Fibroblast of the aortic adventitia (primary cell): Measurements from ENCODE around the gene PLA2G10. TPM values are rescaled to one million over a fixed set of nuclear protein-coding genes. Genes with fewer than 3 reads are reported as not detected.
A peak's percentile ranks its signal among the peaks of the same experiment; 100 is the strongest.

Source experiments
- DNase-seq: peaks from one replicate; pipeline ENCODE4 v3.0.0-alpha.2; 2010; ENCODE audit warnings: low read depth
- H3K4me3 ChIP-seq: 2 replicates; pipeline ENCODE4 v1.5.1; 2011; ENCODE audit warnings: low read depth, mild to moderate bottlenecking, control low read depth, low read length, moderate library complexity
- small RNA-seq: library from RNA; depleted of rRNA; stranded (forward); fragments of <200 nt; gene quantifications from one replicate; pipeline ENCODE3, GENCODE V24; 2012
- total RNA-seq: library from RNA; depleted of rRNA; stranded (reverse); fragments of >200 nt; gene quantifications from 2 replicates; pipeline ENCODE4 v1.2.3, GENCODE V29; 2012; ENCODE audit warnings: low replicate concordance
- TF ChIP-seq, protein P1 (sequence below): IDR thresholded peaks from 2 replicates; pipeline ENCODE4 v1.5.1; 2011; ENCODE audit warnings: mild to moderate bottlenecking, low read length, control low read depth, inconsistent platforms; ENCODE audit not compliant: insufficient read depth

Gene PLA2G10
- total RNA-seq, 1 donor = not detected

GRCh38 chr16:14629919-14630619 is 64.0 kb downstream of the PLA2G10 start, which contains the start of gene PARN:
PARN (minus strand) TSS chr16:14630260; CDS start chr16:14630125, 135 bp downstream.
- TF ChIP-seq, protein P1, sequence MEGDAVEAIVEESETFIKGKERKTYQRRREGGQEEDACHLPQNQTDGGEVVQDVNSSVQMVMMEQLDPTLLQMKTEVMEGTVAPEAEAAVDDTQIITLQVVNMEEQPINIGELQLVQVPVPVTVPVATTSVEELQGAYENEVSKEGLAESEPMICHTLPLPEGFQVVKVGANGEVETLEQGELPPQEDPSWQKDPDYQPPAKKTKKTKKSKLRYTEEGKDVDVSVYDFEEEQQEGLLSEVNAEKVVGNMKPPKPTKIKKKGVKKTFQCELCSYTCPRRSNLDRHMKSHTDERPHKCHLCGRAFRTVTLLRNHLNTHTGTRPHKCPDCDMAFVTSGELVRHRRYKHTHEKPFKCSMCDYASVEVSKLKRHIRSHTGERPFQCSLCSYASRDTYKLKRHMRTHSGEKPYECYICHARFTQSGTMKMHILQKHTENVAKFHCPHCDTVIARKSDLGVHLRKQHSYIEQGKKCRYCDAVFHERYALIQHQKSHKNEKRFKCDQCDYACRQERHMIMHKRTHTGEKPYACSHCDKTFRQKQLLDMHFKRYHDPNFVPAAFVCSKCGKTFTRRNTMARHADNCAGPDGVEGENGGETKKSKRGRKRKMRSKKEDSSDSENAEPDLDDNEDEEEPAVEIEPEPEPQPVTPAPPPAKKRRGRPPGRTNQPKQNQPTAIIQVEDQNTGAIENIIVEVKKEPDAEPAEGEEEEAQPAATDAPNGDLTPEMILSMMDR = no peak
- H3K4me3 ChIP-seq = peak within 1 kb of the TSS; percentile 96
- DNase-seq = peak; percentile 96

DNA sequence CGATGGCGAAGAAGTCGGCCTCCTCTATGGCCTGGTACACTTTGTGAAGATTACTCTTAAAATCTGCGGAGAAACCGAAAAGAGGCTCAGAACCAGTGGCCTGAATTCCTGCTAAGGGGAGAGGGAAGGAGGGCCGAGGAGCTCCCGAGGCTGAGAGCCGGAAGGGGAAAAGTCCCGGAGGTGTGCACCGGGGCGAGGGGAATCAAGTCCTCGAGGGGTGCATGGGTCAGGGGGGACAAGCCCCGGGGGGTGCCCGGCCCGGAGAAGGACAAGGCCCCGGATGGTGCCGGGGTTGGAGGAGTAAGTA is 64.5 kb downstream of the PLA2G10 start:
- no peak for DNase-seq
- TF ChIP-seq, protein P1 = no peak
- H3K4me3 ChIP-seq = peak overlapping the region; percentile 96

DNA sequence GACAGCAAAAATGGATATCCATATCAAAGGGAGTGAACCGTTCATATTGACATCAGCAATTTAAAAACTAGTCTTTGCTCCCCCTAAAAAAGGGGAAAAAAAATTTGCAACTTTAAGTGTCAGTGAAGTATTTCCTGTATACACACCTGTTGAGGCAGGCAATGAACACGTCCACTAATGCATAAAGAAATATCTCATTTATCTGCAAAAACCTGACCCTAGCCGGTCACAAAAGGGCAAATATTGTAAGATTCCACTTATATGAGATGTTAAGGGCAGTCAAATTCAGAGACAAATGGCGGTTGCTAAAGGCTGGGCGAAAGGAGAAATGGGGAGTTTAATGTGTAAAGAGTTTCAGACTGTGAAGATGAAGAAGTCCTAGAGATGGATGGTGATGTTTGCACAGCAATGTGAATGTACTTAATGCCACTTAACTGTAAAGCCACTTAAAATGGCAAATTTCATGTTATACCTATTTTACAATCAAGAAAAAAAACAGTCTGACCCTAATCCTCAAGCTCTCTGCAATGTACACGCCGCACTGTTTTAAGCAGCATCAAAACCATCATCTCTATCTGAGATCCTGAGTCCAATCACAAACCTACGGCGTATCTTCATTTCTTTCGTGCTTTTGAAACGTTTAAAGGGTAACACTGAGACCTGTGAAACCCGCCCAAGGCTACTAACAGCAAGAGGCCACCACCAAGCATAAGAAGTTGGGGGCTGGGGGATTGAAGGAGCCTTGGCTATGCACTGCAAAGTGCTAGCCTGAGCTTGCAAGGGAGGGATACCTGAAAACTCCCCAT is 65.1 kb downstream of the PLA2G10 start:
- H3K4me3 ChIP-seq = peak overlapping the region; percentile 96
- peak; percentile 16 for DNase-seq
- TF ChIP-seq, protein P1 = no peak

- TF ChIP-seq, protein P1 = no peak
- no peak for DNase-seq
- H3K4me3 ChIP-seq = no peak overlapping the region
Measured at GRCh38 chr16:14627078-14627477, 67.0 kb downstream of the PLA2G10 start.

Small RNAs within 50 kb of the gene (small RNA-seq; reads per million reads assigned to genes)
- not detected for gene RNU7-125P

Other genes with a start within 250 kb of the PLA2G10 start
- gene PARN, start 64.0 kb downstream of the PLA2G10 start, total RNA-seq = 37.2 and 65.6 TPM in 2 replicates
- 78.4 and 129 TPM in 2 replicates for gene BFAR, start 61.4 kb downstream of the PLA2G10 start, total RNA-seq
- gene NPIPA3, start 9.1 kb upstream of the PLA2G10 start, total RNA-seq = 0.54 TPM in 1 of 2 replicates, not detected in the other
- gene NPIPA2, start 48.2 kb upstream of the PLA2G10 start, total RNA-seq = 0.36 TPM in 1 of 2 replicates, not detected in the other
- gene NOMO1, start 139.4 kb upstream of the PLA2G10 start, total RNA-seq = 40.7 and 97.7 TPM in 2 replicates
- 47.7 and 52.7 TPM in 2 replicates for gene NPIPA1, start 243.1 kb upstream of the PLA2G10 start, total RNA-seq